Kidney (tissue), 14 donors: ENCODE data around the gene BCAS4. TPM values are rescaled to one million over a fixed set of nuclear protein-coding genes. Genes with fewer than 3 reads are reported as not detected.
A peak's percentile ranks its signal among the peaks of the same experiment; 100 is the strongest.

Experiments
- DNase-seq, 5 donors: peaks; one replicate each; pipeline ENCODE4 v3.0.0-alpha.2; 2013 to 2020
- FAIRE-seq: peaks from 2 replicates; lab custom pipeline; 2012; peaks lifted over from hg19 to GRCh38; lab: Jason Lieb, UNC
- H3K27ac ChIP-seq, 2 donors: one replicate each; pipeline ENCODE4 v1.7.0; 2013; ENCODE audit warnings: low read depth in 2 of 2, low read length in 2 of 2, inconsistent platforms in 1 of 2
- H3K27me3 ChIP-seq: one replicate; pipeline ENCODE4 v1.7.1; 2013; ENCODE audit warnings: low read length, inconsistent platforms; ENCODE audit not compliant: control insufficient read depth, insufficient read depth
- H3K36me3 ChIP-seq, 3 donors: one replicate each; pipeline versions ENCODE4 v1.7.0 to v1.7.1; 2013; ENCODE audit warnings: low read length in 3 of 3, control low read depth in 1 of 3, inconsistent platforms in 1 of 3; ENCODE audit not compliant: insufficient read depth in 3 of 3, control insufficient read depth in 2 of 3
- H3K4me1 ChIP-seq, 3 donors: one replicate each; pipeline versions ENCODE4 v1.7.0 to v1.7.1; 2013; ENCODE audit warnings: low read length in 3 of 3, inconsistent platforms in 1 of 3, low read depth in 1 of 3; ENCODE audit not compliant: control insufficient read depth in 2 of 3, insufficient read depth in 2 of 3
- H3K4me3 ChIP-seq, 3 donors: one replicate each; pipeline versions ENCODE4 v1.7.0 to v1.8.1; 2013; ENCODE audit warnings: low read length in 3 of 3, control low read depth in 1 of 3, inconsistent platforms in 1 of 3
- H3K9ac ChIP-seq, 3 donors: one replicate each; pipeline versions ENCODE4 v1.7.0 to v1.7.1; 2013; ENCODE audit warnings: low read length in 3 of 3, control low read depth in 1 of 3, inconsistent platforms in 1 of 3
- H3K9me3 ChIP-seq, 3 donors: one replicate each; pipeline versions ENCODE4 v1.7.0 to v1.7.1; 2013; ENCODE audit warnings: low read length in 3 of 3, control low read depth in 1 of 3, inconsistent platforms in 1 of 3; ENCODE audit not compliant: control insufficient read depth in 2 of 3, insufficient read depth in 1 of 3
- intact Hi-C: fragments of 100-400 bp; cut with DNase I; formaldehyde crosslinking; loops from one replicate; pipeline ENCODE4 v1.11.1; 2022
- polyA plus RNA-seq: library from polyadenylated mRNA; stranded (reverse); fragments of 350-450 nt; fragmentation: Illumina TruSeq; extraction: RNeasy Lipid Tissue Mini Kit (QIAGEN cat#74804); gene quantifications from one replicate; pipeline ENCODE4 v1.2.3, GENCODE V29; 2014; ENCODE audit warnings: low read depth, low replicate concordance; ENCODE audit not compliant: insufficient read depth
- total RNA-seq: library from RNA; stranded (reverse); fragmentation: NEBNext Ultra II Directional; extraction: Animal tissue kit (Norgen Biotek cat#: 25700); gene quantifications from one replicate; pipeline ENCODE4 v1.2.1, GENCODE V29; 2021
- TF ChIP-seq, protein P1 (sequence below): IDR thresholded peaks from 3 replicates; pipeline ENCODE4 v1.5.1; 2012; ENCODE audit warnings: mild to moderate bottlenecking, moderate library complexity, borderline replicate concordance; ENCODE audit not compliant: insufficient read depth; ENCODE audit errors: extremely low read depth
- donor health status: control.
- donor health status: control.
- donor health status: control.
- donor health status: control.
- donor health status: control.
- donor health status: DM: yes; HTN: yes; CAD: no.
- donor health status: Normal renal cell carcinoma (clear cell type).

BCAS4 gene
- total and polyA plus RNA-seq, 2 donors from 2014 or later: 10.6 to 17.1 TPM

DNA sequence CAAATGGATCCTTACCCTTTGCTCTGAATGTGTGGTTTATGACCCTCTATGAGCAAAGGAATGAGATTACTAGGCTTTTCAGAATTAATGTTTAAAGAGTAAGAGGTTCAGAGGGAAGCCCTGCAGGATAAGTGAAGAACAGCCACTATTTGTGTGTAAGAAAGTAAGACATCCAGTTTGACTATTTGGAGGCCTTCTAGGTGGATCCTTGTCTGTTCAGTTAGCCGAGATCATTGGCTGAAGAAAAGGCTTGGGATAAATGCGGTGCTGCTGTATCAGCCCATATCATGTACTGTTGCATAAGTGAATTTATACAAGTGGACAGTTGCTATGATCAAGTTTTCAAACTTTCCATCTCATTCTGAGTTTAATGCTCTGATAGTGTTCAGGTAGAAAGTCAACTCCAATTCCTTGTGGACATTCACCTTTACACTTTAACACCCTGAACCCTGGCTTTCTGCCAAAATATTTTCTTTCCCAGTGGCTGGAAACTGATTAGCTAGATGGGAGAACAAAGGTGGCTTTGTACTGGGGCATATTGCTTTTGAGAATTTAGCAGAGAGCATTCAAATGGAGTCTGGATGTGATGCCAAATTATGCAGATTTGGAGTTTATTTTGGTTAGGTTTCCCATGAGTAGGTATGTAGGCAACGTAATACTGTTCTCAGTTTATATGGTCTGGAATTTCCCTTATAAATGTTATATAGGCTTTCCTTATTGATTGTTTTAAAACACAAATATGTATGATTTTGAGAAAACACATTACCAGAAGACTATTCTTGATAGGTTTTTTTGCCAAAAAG, 48.5 kb upstream of the BCAS4 start:
- FAIRE-seq: peak; percentile 29
- H3K9me3 ChIP-seq: no peaks in the 10 kb centered on the region
- H3K27ac ChIP-seq: peak overlapping the region; percentile 63 to 71
- no peak overlapping the region for H3K9ac ChIP-seq
- DNase-seq: peak in 4 of 5 donors; percentile 30 to 80 (median 54)
- no peaks in the 10 kb centered on the region for H3K27me3 ChIP-seq
- TF ChIP-seq, protein P1, sequence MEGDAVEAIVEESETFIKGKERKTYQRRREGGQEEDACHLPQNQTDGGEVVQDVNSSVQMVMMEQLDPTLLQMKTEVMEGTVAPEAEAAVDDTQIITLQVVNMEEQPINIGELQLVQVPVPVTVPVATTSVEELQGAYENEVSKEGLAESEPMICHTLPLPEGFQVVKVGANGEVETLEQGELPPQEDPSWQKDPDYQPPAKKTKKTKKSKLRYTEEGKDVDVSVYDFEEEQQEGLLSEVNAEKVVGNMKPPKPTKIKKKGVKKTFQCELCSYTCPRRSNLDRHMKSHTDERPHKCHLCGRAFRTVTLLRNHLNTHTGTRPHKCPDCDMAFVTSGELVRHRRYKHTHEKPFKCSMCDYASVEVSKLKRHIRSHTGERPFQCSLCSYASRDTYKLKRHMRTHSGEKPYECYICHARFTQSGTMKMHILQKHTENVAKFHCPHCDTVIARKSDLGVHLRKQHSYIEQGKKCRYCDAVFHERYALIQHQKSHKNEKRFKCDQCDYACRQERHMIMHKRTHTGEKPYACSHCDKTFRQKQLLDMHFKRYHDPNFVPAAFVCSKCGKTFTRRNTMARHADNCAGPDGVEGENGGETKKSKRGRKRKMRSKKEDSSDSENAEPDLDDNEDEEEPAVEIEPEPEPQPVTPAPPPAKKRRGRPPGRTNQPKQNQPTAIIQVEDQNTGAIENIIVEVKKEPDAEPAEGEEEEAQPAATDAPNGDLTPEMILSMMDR: no peak
- H3K36me3 ChIP-seq: peaks cover 0 to 16% (median 4%) of the 10 kb centered on the region in 3 donors
- peaks cover 0 to 57% (median 30%) of the 10 kb centered on the region in 3 donors for H3K4me1 ChIP-seq
- no peak overlapping the region for H3K4me3 ChIP-seq
- intact Hi-C loops: no loop called here

DNA sequence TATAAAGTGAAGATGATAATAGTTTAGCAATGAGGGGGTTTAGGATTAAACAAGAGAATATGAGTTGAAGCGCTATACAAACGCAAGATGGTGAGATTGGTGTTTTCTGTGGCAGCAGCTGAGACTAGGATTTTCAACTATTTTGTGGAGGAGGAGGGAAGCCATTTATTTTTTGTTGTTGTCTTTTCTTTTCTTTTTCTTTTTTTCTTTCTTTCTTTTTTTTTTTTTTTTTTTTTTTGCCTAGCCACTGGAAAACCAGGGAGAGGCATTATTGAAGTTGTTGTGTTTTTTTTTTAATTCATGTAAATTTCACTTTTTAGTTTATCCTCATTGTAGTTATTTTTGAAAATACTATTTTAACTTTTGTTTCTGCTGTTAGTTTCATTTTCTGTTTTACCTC, 47.6 kb upstream of the BCAS4 start:
- Histone ChIP-seq H3K4me1 (peaks cover 0 to 55% (median 26%) of the 10 kb centered on the region in 3 donors), H3K9me3 (no peaks in the 10 kb centered on the region), H3K9ac (no peak overlapping the region), H3K36me3 (peaks cover 0 to 16% (median 4%) of the 10 kb centered on the region in 3 donors), H3K27me3 (no peaks in the 10 kb centered on the region), H3K27ac (peak overlapping the region; percentile 34 to 44), H3K4me3 (no peak overlapping the region)
- intact Hi-C loops: no loop called here
- DNase-seq (no peak), FAIRE-seq (no peak)
- TF ChIP-seq, protein P1: no peak

DNA sequence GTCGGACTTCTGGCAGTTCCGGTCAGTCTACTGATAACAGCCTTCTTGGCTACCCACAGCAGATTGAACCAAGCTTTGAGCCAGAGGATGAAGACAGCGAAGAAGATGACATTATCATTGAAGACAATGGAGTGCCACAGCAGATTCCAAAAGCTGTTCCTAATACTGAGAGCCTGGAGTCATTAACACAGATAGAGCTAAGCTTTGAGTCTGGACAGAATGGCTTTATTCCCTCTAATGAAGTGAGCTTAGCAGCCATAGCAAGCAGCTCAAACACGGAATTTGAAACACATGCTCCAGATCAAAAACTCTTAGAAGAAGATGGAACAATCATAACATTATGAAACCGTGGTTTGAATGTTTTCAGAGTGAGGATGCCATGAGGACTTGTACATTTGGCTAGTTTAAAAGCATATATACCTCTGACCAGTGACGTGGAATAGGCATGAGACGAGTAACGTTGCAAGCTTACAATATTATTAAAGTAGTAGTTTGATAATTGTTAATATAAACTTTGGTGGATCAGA, 44.7 kb upstream of the BCAS4 start:
- intact Hi-C loops: no loop called here

More for the DNA sequence above, 44.7 kb upstream of the BCAS4 start:
- FAIRE-seq (no peak), DNase-seq (peak in 1 of 5 donors; percentile 2)
- peaks cover 0 to 16% (median 4%) of the 10 kb centered on the region in 3 donors for H3K36me3 ChIP-seq
- no peak overlapping the region for H3K9ac ChIP-seq
- H3K27ac ChIP-seq: no peak overlapping the region
- no peak overlapping the region for H3K4me3 ChIP-seq
- peaks cover 0 to 38% (median 23%) of the 10 kb centered on the region in 3 donors for H3K4me1 ChIP-seq
- TF ChIP-seq, protein P1: no peak
- no peaks in the 10 kb centered on the region for H3K9me3 ChIP-seq
- no peaks in the 10 kb centered on the region for H3K27me3 ChIP-seq
